Activated CD4-positive, alpha-beta T cell treated with anti-CD3 and anti-CD28 coated beads, Interleukin-2, Interleukin-4, amounts not matched to agents 100 ng/mL and 50 ng/mL, durations not matched to agents 16 hours and 8 hours (primary cell): ENCODE results near the gene POLE4.

Experiments used
- DNase-seq: peaks from one replicate; pipeline ENCODE4 v3.0.0-alpha.2; 2020; ENCODE audit warnings: low spot score

The POLE4 gene

GRCh38 chr2:74958274-74959105, at the start of gene POLE4:
TSS of gene POLE4 (plus strand) at chr2:74958643. CDS start at chr2:74958680, 37 bp downstream.
- peak; percentile 93 for DNase-seq

- DNase-seq: no peak
Measured at GRCh38 chr2:74908748-74909444, 49.5 kb upstream of the POLE4 start.

GRCh38 chr2:74910245-74910644, 48.2 kb upstream of the POLE4 start:
- no peak for DNase-seq

GRCh38 chr2:74911061-74911460, 47.4 kb upstream of the POLE4 start:
- DNase-seq: no peak

- peak; percentile 50 for DNase-seq
Measured at GRCh38 chr2:74915743-74916142, 42.7 kb upstream of the POLE4 start.

GRCh38 chr2:74916394-74916793, 42.0 kb upstream of the POLE4 start:
- DNase-seq: no peak

- DNase-seq: no peak
Measured at GRCh38 chr2:74917702-74918619, 40.5 kb upstream of the POLE4 start.

- peak; percentile 66 for DNase-seq
Measured at GRCh38 chr2:74919827-74920226, 38.6 kb upstream of the POLE4 start.

GRCh38 chr2:74921236-74921736, 37.2 kb upstream of the POLE4 start:
- DNase-seq: no peak

- DNase-seq: no peak
Measured at GRCh38 chr2:74922592-74923227, 35.7 kb upstream of the POLE4 start.

GRCh38 chr2:74924463-74925265, 33.8 kb upstream of the POLE4 start:
- DNase-seq: no peak

GRCh38 chr2:74925361-74925786, 33.1 kb upstream of the POLE4 start:
- no peak for DNase-seq

- no peak for DNase-seq
Measured at GRCh38 chr2:74927621-74928020, 30.8 kb upstream of the POLE4 start.

- no peak for DNase-seq
Measured at GRCh38 chr2:74930811-74931486, 27.5 kb upstream of the POLE4 start.

GRCh38 chr2:74931940-74932339, 26.5 kb upstream of the POLE4 start:
- DNase-seq: no peak

GRCh38 chr2:74935975-74936391, 22.5 kb upstream of the POLE4 start:
- no peak for DNase-seq

- no peak for DNase-seq
Measured at GRCh38 chr2:74937221-74937880, 21.1 kb upstream of the POLE4 start.

- DNase-seq: no peak
Measured at GRCh38 chr2:74938264-74938663, 20.2 kb upstream of the POLE4 start.
